SK-N-SH treated with all-trans-retinoic acid at 6 μM for 48 hours (cell line): ENCODE data around the gene MARK1.

Experiments
- ARNTL ChIP-seq: fragments of 450-650 bp; formaldehyde crosslinking; IDR thresholded peaks from 2 replicates; pipeline ENCODE4 v1.5.0; 2020; ENCODE audit warnings: low read depth, mild to moderate bottlenecking, moderate library complexity, borderline replicate concordance
- ISL1 ChIP-seq: fragments of 250-450 bp; sonication (Bioruptor Pico); IDR thresholded peaks from 2 replicates; pipeline ENCODE4 v2.1.2; 2022; ENCODE audit warnings: mild to moderate bottlenecking, moderate library complexity
- PATZ1 ChIP-seq: fragments of 250-450 bp; sonication (Bioruptor Pico); IDR thresholded peaks from 2 replicates; pipeline ENCODE4 v1.8.0; 2020; ENCODE audit warnings: mild to moderate bottlenecking, moderate library complexity, borderline replicate concordance
- RARB ChIP-seq: fragments of 250-450 bp; sonication (Bioruptor Pico); IDR thresholded peaks from 2 replicates; pipeline ENCODE4 v1.8.0; 2021; ENCODE audit warnings: mild to moderate bottlenecking, moderate library complexity
- SNAI2 ChIP-seq: fragments of 250-450 bp; sonication (Bioruptor Pico); IDR thresholded peaks from 2 replicates; pipeline ENCODE4 v1.5.0; 2020; ENCODE audit warnings: mild to moderate bottlenecking, moderate library complexity
- TCF4 ChIP-seq: fragments of 250-450 bp; sonication (Bioruptor Pico); IDR thresholded peaks from 2 replicates; pipeline ENCODE4 v1.8.0; 2021; ENCODE audit warnings: mild to moderate bottlenecking, moderate library complexity, borderline replicate concordance
- TOX ChIP-seq: fragments of 250-450 bp; sonication (Bioruptor Pico); IDR thresholded peaks from 2 replicates; pipeline ENCODE4 v1.8.0; 2021; ENCODE audit warnings: mild to moderate bottlenecking, moderate library complexity, borderline replicate concordance
- TSHZ2 ChIP-seq: fragments of 250-450 bp; sonication (Bioruptor Pico); IDR thresholded peaks from 2 replicates; pipeline ENCODE4 v1.5.0; 2020; ENCODE audit warnings: mild to moderate bottlenecking, moderate library complexity
- ZFP30 ChIP-seq: fragments of 450-650 bp; formaldehyde crosslinking; IDR thresholded peaks from 2 replicates; pipeline ENCODE4 v1.5.0; 2022; ENCODE audit warnings: mild to moderate bottlenecking, moderate library complexity
- ZNF70 ChIP-seq: fragments of 450-650 bp; formaldehyde crosslinking; IDR thresholded peaks from 2 replicates; pipeline ENCODE4 v1.5.0; 2020; ENCODE audit warnings: mild to moderate bottlenecking, moderate library complexity
- TF ChIP-seq, protein P1 (sequence below): fragments of 250-450 bp; sonication (Bioruptor Pico); IDR thresholded peaks from 2 replicates; pipeline ENCODE4 v1.5.1; 2020; ENCODE audit warnings: low read depth, mild to moderate bottlenecking, moderate library complexity

DNA sequence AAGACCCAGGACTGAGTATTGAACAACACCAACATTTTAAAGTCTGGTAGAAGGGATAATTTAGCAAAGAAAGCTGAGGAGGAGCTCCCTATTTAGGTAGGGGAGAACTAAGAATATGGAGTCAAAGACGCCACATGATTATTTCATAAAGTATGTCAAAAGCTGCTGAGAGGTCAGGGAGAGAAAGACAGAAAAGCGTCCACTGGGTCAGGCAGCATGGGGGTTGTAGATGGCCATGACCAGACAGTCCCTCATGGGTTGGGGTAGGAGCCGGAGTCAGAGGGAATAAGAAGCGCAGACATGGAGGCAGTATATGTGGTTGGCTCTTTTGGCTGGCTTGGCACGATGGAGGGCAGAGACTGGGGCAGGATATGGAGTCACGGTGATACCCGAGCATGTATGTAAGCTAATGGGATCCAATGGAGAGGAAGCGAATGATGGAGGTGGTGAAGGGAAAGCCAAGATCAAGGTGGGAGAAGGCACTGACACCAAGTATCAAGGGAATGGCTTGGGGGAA lies 167.0 kb downstream of the MARK1 start:
- TF ChIP-seq RARB (CRISPR knock-in tag) (no peak), PATZ1 (CRISPR knock-in tag) (no peak), TSHZ2 (CRISPR knock-in tag) (no peak), ZNF70 (CRISPR knock-in tag) (no peak), ZFP30 (no peak), ARNTL (CRISPR knock-in tag) (no peak), TOX (CRISPR knock-in tag) (no peak), TCF4 (CRISPR knock-in tag) (no peak), SNAI2 (no peak), ISL1 (CRISPR knock-in tag) (no peak)
- TF ChIP-seq, protein P1, sequence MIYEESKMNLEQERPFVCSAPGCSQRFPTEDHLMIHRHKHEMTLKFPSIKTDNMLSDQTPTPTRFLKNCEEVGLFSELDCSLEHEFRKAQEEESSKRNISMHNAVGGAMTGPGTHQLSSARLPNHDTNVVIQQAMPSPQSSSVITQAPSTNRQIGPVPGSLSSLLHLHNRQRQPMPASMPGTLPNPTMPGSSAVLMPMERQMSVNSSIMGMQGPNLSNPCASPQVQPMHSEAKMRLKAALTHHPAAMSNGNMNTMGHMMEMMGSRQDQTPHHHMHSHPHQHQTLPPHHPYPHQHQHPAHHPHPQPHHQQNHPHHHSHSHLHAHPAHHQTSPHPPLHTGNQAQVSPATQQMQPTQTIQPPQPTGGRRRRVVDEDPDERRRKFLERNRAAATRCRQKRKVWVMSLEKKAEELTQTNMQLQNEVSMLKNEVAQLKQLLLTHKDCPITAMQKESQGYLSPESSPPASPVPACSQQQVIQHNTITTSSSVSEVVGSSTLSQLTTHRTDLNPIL (CRISPR knock-in tag): no peak
